ENCODE measurements around the gene ERH. TPM values are rescaled to one million over a fixed set of nuclear protein-coding genes. Genes with fewer than 3 reads are reported as not detected.
"Not testable (repeated sequence)": the region's sequence is repeated elsewhere in the genome, so short reads cannot be mapped to it uniquely, and the experiment has no call there.

The ERH gene
- total RNA-seq, 1 donor = 54.4 TPM

- no peak for DNase-seq (ENCODE audit: low read depth in 2 of 3, low spot score in 2 of 3)
Observed at GRCh38 chr14:69399750-69400149, 1.7 kb upstream of the ERH start.

DNA sequence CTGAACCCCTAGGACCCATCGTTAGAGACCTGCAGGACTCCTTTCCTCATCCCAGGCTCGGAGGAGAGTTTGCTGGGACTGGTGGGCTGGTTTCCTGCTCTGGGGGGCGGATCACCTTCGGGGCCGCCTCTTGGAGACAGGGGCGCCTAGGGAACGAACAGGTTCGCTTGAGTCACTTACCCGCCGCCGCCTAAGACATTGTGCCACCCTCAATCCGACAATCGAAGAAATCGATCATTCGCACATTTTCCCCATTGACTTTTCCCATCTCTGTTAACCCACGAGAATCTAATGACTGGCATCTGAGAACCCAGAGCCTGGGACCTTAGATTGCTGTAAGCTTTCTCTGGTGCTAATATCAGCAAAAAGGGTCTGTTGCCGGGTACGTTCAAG lies 715 bp upstream of the ERH start:
- no peak for DNase-seq (ENCODE audit: low read depth in 2 of 3, low spot score in 2 of 3)

DNA sequence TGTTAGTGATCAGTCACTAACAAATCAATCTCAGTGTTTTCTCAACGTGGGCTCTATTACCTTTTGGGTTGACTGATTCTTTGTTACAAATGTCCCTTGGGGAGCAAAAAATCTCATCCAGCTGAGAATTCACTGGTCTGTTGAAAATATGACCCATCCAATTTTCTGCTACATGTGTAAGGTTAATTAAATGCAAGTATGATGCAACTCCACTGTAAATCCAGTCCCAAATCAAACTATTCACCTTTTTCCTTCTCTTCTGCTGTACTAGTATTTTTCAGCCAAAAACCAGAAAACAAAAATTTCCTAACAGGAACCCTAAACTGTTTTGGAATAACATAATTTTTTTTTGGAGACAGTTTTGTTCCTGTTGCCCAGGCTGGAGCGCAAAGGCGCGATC lies 2.2 kb downstream of the ERH start:
- DNase-seq (ENCODE audit: low read depth in 2 of 3, low spot score in 2 of 3) = no peak

DNA sequence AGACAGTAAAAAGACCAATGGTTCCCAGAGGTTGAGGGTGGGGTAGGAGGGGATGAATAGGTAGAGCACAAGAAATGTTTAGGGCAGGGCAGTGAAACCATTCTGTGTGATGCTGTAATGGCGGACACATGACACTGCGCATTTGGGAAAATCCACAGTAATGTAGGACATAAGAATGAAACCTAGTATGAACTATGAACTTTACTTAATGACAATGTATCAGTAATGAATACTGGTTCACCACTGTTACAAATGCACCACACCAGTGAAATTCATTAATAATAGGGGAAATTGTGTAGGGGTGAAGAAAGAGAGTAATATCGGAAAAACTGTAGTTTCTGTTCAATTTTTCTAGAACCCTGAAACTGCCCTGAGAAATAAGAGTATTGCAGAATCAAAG lies 5.6 kb downstream of the ERH start:
- DNase-seq (ENCODE audit: low read depth in 2 of 3, low spot score in 2 of 3) = no peak

DNA sequence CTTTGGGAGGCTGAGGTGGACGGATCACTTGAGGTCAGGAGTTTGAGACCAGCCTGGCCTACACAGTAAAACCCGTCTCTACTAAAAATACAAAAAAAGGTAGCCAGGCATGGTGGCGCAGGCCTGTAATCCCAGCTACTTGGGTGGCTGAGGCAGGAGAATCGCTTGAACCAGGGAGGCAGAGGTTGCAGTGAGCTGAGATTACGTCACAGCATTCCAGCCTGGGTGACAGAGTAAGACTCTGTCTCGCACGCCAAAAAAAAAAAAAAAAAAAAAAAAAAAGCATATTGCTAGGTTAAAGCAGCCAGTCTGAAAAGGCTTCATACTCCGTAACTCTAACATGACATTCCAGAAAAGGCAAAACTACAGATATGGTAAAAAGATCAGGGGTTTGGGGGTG lies 6.7 kb downstream of the ERH start:
- not testable (repeated sequence) for DNase-seq (ENCODE audit: low read depth in 2 of 3, low spot score in 2 of 3)

DNA sequence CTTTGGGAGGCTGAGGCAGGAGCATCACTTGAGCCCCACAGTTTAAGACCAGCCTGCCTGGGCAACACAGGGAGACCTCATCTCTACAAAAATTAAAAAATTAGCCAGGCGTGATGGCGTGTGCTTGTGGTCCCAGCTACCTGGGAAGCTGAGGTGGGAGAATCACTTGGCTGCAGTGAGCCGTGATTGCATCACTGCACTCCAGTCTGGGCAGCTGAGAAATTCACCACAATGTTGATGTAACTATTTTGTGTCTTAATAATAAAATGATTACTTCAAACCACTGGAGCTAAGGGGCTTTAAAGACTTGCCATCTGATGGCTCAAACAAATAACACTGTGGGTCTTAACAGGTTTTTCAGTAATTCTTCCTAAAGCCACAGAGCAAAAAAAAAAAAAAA lies 10.8 kb downstream of the ERH start:
- DNase-seq (ENCODE audit: low read depth in 2 of 3, low spot score in 2 of 3) = no peak

- DNase-seq (ENCODE audit: low read depth in 2 of 3, low spot score in 2 of 3) = no peak
Observed at GRCh38 chr14:69378274-69378673, 19.8 kb downstream of the ERH start.

- no peak for DNase-seq (ENCODE audit: low read depth in 2 of 3, low spot score in 2 of 3)
Observed at GRCh38 chr14:69376439-69376838, 21.7 kb downstream of the ERH start.

- no peak for DNase-seq (ENCODE audit: low read depth in 2 of 3, low spot score in 2 of 3)
Observed at GRCh38 chr14:69375722-69376121, 22.4 kb downstream of the ERH start.

DNA sequence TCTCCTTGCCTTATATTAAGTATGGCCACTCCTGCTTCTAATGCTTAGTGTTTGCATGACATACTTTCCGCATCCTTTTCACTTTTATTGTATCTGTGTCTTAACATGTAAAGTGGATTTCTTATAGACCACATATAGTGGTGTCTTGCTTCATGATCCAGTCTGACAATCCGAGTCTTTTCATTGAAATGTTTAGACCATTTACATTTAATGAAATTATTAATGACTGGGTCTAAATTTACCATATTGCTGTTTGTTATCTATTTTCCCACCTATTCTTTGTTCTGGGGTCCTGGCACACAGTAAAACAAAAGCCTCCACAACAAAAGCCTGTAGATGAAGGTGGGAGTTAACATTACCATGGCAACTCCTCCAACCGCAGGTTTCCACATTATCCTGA lies 22.9 kb downstream of the ERH start:
- DNase-seq (ENCODE audit: low read depth in 2 of 3, low spot score in 2 of 3) = no peak

GRCh38 chr14:69374235-69374634 lies 23.9 kb downstream of the ERH start:
- no peak for DNase-seq (ENCODE audit: low read depth in 2 of 3, low spot score in 2 of 3)

DNA sequence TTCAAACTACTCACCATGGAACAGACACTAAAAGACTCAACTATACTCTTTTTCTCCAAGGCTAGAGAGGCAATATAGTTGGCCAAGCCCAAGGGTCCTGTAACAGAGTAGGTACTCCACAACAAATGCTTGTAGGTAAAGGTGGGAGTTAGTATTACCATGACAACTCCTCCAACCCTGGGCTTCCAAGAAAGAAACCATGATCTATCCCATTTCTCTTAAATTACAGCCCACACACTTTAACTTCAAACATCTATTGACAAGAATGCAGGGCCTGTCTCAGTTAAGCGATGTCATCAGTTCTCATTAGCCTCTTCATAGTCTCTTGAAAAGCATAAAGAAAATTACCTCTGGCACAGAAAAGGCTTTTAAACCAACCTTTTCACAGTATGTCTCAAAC lies 25.0 kb downstream of the ERH start:
- DNase-seq (ENCODE audit: low read depth in 2 of 3, low spot score in 2 of 3) = no peak

- no peak for DNase-seq (ENCODE audit: low read depth in 2 of 3, low spot score in 2 of 3)
Observed at GRCh38 chr14:69372146-69372545, 26.0 kb downstream of the ERH start.

DNA sequence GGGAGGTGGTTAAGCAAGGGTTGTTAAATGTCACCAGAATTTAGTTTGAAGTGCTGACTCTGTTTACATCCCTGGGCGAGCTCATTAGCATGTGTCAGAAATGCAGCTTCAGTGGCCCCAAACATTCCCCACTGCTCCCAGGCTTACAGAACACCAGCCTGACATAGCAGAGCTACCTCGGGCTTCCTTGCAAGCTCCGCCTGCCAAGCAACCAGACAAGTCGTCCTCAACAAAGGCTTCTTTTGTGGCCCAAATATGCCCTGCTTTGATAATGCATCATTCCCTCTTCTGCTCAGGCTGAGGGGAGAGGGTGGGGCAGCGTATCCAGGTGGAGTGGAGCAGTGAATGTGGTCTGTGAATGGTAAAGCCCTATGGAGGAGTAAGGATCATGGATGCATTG lies 28.0 kb downstream of the ERH start:
- no peak for DNase-seq (ENCODE audit: low read depth in 2 of 3, low spot score in 2 of 3)

DNA sequence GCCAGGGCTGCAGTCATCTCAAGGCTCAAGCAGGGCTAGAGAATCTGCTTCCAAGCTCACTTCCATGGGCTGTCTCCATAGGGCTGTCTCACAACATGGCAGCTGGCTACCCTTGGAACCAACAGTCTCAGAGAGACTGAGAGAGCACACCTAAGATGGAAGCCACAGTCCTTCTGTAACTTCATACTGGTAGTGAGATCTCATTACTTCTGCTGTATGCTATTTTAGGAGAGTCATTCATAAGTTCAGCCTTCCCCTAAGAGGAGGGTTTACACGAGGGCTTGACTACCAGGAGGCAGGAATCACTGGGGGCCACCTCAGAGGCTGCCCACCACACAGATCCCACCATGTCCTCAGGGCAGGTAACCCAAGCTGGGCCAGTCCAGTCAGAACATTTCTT lies 29.7 kb downstream of the ERH start:
- DNase-seq (ENCODE audit: low read depth in 2 of 3, low spot score in 2 of 3) = no peak

- DNase-seq (ENCODE audit: low read depth in 2 of 3, low spot score in 2 of 3) = no peak
Observed at GRCh38 chr14:69366761-69367160, 31.3 kb downstream of the ERH start.

DNA sequence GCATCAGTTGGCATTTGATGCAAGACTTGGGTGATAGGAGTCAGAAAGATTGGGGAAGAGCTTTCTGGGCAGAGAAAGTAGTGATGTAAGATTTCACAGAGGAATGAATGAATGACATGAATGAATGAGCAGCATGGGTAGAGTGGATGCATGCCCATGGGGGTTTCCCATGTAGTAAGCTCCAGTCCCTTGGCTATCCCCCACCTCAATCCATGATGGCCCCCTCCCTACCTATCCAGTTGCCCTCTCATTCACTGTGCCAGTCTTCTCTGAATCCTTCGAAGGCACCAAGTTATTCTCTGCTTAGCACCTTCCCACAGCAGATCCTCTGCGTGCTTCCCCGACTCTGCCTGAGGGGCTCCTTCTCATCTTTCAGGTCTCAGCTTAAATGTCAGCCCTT lies 32.0 kb downstream of the ERH start:
- no peak for DNase-seq (ENCODE audit: low read depth in 2 of 3, low spot score in 2 of 3)

DNA sequence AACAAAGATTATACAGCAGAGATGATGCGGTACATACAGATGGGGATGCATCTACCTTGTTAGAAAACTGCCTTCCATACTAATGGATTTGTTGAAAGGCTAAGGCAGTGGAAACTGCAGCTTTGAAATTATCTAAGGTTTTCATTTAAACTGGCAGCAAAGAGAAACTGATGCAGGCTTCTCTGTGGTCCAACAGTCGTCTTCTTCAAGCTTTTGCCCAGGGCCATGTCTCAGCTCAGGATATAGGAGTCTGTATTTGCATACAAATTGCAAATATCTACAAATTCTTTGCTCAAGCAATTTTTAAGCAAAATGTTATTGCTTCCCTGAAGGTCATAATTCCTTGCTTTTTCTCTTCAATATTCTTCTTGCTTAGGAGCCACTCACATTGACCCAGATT lies 33.7 kb downstream of the ERH start:
- no peak for DNase-seq (ENCODE audit: low read depth in 2 of 3, low spot score in 2 of 3)

DNA sequence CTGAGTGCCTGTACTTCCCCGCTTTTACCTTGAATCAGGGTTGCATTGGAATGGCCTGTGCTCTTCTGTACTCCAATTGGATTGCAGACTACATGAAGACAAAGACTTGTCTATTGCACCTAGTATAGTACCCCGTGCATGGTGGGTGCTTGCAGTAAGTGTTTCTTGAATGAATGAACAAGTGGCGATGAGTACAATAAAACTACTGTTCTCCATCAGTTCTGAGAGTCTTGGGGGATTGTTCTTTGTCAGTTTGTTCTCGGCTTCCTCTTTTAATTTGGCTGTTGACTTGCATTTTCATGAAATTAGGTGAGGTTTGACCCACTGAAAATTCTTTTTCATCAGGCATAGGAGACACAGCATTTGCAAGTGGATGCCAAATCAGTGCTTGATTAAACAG lies 34.1 kb downstream of the ERH start:
- DNase-seq (ENCODE audit: low read depth in 2 of 3, low spot score in 2 of 3) = no peak

DNA sequence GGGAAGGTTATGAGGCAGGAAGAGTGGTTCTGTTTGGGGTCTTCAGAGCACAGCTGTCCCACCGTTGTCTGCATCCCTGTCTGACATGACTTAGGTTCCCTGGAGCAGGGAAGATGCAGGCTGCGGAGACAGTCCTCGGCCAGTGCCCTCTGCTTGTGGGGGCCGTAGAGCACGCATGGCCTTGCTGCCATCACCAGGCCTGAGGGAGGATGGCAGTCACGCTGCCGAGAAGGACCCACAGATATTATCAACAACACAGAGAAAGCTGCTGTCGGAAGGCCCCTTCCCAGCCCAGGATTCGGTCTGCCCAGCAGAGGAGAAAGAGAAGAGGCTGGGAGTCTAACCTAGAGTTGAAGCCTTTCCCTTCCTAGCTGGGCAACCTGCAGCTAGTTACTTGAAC lies 35.0 kb downstream of the ERH start:
- no peak for DNase-seq (ENCODE audit: low read depth in 2 of 3, low spot score in 2 of 3)

DNA sequence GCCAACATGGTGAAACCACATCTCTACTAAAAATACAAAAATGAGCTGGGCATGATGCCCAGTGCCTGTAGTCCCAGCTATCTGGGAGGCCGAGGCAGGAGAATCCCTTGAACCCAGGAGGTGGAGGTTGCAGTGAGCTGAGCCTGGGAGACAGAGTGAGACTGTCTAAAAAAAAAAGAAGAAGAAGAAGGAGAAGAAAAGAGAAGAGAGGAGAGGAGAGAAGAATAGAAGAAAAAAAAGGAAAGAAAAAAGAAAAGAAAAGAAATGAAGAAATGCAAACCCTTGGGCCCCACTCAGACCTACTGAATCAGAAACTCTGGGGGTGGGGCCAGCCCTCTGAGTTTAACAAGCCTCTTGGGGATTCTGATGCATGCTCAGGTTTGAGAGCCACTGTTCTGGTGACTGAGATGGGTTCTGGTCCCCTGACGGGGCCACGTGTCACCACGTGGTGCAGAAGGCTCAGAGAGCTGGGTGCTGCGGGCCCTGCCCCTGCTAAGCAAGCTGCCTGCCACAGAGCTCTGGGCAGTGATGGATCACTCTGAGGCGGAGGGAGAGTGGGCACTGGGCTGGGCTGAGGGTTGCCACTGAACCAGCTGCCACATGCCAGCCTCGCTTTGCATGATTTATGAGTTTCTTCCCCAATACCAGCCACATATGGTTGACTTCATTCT lies 37.5 kb downstream of the ERH start:
- peak in 1 of 3 donors; percentile 54 for DNase-seq (ENCODE audit: low read depth in 2 of 3, low spot score in 2 of 3)

- DNase-seq (ENCODE audit: low read depth in 2 of 3, low spot score in 2 of 3) = no peak
Observed at GRCh38 chr14:69358966-69359365, 39.1 kb downstream of the ERH start.

- DNase-seq (ENCODE audit: low read depth in 2 of 3, low spot score in 2 of 3) = no peak
Observed at GRCh38 chr14:69358233-69358963, 39.7 kb downstream of the ERH start.

Data from hematopoietic multipotent progenitor cell (in vitro differentiated cells).